GM19397 (cell line): ENCODE results near the gene KRT36.

Experiments used
- ATAC-seq: cut with Tn5 transposase; IDR thresholded peaks from one replicate; pipeline ENCODE4 v1.9.1; 2021; ENCODE audit warnings: mild to moderate bottlenecking, moderate library complexity; ENCODE audit not compliant: unreplicated experiment

KRT36 gene

DNA sequence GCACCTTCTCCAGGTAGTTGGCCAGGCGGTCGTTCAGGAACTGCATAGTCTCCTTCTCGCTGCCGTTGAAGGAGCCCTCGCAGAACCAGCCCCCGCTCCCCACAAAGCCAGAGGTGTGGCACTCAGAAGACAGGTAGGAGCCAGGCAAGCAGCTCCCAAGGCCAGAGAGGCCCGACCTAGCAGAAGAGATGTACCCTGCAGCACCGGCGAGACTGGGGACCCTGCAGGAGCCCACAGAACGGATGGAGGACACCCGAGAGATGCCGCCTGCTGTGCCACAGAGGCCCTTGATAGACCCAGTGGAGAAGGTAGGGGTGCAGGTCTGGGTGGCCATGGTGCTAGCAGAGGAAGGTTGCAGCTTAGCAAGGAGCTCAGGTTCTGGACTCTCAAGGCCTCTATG is at the start of gene KRT36:
Gene KRT36 (minus strand): TSS at position 380 of the 400 bp plus-strand sequence. CDS start 46 bp downstream, at position 334.
- ATAC-seq = no peak

DNA sequence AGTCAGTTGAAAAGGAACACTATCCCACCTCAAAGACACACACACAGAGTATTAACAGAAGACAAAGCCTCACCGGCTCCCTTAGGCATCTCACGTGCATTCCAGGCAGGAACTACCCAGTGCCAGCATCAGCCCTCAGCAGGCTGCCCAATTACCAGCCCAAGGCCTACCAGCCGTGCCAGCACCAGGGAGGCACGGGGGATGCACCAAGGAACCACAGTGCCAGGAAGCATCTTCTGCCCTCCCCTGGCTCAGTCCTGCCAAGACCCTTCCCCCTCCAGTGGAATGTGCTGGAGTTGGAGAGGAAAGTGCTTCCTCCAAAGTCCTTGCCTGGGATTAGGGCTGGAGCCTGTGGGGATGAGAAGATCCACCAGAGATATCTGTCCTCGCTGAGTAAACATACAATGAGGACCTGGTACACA is 49.4 kb upstream of the KRT36 start:
- no peak for ATAC-seq

DNA sequence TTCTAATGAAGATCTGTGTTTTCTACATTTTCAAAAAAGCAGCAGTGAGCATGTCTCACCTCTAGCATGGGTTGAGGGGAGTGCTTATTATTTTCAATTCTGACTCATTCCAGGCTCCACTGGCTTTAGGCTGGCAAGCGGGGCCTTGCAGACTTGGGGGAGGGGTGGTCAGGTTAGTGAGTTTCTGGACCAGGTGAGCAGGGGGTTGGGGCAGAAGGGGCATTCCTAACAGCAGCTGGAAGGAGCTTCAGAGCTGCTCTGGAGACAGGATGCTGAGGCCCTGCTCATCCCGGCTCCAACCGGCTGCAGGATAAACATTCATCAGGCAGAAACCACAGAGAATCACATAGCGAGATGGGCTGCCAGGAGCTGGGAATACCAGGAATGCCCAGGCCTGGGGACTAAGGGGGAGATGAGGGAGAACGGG is 48.9 kb upstream of the KRT36 start:
- no peak for ATAC-seq

DNA sequence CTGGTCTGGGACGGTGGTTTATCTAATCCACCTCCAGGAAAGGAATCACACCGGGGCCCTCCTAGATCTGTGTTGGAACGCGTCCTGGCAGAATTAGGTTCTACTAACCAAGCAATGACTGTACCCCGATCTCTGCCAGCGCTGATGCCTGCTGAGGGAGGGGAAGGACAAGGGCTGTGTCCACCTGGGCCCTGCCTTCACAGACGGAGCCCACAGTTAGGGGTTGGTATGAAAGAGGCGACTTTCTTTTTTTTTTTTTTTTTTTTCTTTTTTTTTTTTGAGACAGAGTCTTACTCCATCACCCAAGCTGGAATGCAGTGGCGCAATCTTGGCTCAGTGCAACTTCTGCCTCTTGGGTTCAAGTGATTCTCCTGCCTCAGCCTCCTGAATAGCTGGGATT is 48.3 kb upstream of the KRT36 start:
- ATAC-seq = no peak

DNA sequence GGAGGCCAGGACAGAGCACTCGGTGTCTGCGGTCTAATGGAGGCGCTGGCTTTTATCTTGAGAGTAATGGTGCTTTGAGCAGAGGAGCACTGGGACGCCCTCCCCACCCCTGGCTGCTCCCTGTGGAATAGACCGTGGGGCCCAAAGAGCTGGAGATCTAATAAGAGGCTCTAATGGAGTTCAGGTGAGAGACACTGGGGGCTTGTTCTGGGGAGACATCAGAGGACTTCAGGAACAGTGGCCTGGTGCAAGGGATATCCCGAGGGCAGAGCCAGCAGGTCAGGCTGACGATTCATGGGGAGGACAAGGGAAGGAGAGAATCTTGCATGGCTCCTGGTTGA is 47.9 kb upstream of the KRT36 start:
- no peak for ATAC-seq

DNA sequence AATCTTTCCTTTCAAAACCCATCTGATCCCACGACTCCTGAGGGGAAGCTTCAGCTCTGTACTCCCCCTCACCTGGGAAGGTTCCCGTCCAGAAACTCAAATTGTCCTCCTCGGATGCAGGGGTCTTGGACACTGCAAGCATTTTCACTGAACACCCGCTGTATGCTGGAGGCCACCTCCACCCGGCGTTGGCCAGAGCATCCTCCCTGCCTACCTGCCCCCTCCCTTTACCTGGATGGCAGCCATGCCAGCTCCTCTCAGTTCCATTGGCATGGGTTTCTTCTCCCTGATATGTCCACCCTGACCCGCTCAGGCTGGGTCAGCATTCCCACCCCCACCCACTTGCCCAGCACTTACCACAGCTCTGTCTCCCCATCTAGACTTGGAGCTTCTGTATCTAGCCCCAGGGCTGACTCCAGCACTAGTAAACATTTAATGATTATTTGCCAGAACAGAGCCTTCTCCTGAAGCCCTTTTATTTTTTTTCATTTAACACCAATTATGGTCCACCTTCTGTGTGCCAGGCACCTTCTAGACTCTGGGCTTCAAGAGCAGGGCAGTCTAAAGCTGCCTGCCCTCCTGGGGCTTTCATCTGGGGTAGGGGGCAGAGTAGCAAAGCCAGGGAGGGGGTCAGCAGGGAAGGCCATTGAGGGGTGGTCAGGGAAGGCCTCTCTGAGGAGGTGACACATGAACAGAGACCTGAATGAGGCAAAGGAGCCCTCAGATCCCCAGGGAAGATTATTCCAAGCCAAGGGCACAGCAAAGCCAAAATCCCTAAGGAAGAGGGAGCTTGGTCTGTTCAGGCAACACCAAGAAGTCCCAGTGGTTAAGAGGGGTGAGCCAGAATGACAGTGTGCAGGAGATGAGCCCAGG is 47.3 kb upstream of the KRT36 start:
- no peak for ATAC-seq

DNA sequence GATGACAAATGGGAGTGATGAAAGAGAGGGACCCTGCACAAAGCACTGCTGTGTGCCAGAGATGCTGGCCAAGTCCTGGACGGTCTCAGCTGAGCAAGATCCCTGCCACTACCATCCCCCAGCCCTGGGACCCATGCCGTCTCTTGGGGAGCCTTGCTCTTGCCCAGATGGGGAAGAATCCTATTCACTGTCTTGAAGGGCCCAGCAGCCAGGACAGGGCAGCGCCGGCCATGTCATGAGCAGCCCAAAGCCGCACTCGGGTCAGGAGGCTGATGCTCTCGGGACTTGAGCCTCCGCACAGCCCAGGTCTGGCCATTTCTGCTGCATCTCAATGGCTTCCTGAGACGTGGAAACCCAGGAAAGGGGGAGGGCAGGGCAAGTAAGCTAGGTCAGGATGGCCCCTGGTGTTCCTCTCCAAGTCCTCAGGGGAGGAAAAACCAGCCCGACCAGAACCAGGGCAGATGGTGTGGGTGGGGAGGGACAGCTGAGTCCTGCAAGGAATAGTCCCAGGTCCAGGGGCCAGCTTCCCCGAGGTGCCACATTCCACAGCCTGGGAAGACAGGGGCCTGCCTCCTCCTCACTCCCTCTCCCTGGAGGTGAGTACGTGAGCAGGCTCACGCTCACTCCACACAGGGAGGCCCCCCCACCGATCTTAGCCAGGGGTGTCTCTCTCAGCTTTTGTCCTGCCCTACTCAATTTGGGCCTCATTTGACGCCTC is 46.2 kb upstream of the KRT36 start:
- ATAC-seq = no peak

DNA sequence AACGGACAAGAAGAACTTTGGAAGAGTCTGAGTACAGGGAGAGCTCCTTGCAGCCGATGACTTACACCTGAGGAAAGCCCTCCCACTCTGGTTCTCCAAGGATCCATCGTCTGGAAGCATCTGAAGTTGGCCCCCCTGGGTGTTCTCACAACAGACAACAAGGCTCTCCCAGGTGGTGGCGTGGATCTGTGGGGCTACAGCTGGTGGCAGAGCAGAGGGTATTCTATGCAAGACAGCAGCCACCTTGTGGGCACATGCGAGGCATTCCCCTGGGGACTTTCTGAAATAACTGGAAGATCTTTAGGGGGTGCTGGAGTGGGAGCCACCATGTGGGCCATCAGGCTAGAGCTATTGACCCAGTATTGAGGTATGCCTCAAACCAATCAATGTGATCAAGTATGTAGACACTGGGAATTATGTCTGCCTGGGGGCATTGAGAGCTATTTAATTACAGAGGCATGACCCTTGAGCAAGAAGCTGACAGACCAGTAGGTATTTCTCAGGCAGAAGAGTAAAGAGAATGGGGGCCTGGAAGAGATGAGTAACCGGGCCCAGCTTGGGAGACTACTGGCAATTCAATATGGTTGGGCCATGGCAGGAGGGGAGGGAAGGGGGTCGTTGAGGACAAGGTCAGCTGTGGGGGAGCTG is 45.3 kb upstream of the KRT36 start:
- ATAC-seq = no peak

DNA sequence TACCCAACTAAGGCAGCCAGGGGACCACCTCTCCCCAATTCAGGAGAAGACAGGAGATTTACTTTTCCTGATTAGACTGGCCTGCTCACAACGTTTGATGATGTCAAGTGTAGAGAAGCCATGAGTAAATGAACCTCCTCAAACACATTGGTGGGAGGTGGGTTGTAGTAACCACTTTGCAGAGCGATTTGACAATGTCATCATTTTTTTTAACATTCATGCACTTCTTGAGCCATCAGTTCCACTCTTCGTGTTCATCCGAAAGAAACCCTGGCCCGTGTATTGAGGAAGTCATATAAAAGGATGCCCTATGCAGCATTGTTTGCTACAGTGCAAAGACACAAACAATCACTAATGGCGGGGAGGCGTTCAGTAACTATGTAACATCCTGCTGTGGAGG is 43.9 kb upstream of the KRT36 start:
- no peak for ATAC-seq

DNA sequence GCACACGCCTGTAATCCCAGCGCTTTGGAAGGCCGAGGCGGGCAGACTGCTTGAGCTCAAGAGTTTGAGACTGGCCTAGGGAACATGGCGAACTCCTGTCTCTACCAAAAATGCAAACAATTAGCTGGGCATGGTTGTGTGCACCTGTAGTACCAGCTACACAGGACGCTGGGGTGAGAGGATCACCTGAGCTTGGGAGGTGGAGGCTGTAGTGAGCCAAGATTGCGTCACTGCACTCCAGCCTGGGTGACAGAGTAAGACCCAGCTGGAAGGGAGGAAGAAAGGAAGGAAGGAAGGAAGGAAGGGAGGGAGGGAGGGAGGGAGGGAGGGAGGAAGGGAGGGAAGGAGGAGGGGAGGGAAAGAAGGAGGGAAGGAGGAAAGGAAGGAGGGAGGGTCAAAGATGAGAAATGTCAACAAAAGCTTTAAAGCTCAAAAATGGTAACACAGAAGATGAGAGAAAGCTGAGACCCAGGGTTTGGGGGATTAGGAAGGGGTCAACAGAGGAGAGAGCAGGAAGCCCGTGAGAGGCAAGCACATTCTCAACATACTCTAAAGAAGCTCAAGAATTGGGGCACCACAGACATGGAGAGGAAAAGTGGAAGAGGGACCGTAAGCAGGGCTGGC is 43.3 kb upstream of the KRT36 start:
- ATAC-seq = no peak

DNA sequence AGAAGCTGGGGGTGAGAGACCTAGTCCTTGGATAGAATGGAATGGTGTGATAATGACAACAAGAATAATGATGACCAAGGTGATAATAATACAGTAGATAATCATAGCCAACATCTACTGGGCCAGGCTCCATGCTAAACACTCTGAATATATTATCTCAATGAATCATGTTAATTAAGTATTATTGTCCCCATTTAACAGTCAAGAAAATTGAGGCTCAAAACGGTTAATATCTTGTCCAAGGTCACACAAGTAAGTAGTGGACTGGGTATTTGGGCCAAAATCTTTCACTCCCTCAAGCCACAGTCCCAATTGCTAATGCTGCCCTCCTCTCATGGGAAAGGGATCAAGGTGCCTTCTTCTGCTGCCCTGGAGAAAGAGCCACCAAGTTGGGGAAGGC is 42.3 kb upstream of the KRT36 start:
- ATAC-seq = no peak

DNA sequence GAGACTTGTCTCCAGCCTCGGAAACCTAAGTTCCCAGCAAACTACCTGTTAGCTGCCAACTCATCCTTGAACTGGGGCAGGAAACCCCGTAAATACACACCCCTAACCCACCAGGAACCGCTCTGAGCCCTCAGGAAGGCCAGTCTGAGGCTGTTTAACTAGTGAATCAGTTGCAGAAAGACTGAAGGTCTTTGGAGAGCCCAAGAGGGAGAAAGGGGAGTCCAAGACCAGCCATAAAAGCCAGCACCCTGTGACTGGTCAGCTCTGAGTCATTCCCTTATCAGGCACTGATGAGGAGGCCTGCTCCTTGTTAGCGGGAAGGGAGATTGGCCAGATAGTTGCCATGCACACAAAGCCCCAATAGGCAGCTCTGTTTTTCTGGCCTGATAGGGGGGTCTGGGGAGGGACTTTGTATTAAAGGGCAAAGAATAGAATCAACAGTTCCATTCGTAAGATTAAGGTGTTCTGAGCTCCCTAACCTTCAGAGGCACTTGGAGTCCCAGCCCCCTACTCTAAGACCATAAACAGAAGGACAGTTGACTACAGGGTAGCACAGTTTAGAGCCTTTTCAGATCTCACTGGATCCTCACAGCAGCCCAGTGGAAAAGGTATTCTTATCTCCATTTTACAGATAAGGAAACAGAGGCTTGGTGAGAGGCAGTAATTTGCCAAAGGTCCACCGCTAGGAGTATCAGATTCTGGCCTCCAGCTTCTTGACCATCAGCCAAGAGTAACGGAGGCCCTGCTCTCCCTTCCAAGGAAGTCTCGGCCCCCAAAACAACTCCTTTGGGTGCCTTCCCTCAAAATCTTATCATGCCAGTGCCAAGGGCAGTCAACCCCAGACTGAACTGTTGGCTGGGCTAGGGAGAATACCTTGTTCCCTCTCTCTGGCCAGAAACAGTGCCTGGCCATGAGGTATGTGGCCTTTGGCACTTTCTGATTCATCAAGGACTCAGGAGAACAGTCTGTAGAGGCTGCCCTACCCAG is 40.6 kb upstream of the KRT36 start:
- ATAC-seq = no peak

DNA sequence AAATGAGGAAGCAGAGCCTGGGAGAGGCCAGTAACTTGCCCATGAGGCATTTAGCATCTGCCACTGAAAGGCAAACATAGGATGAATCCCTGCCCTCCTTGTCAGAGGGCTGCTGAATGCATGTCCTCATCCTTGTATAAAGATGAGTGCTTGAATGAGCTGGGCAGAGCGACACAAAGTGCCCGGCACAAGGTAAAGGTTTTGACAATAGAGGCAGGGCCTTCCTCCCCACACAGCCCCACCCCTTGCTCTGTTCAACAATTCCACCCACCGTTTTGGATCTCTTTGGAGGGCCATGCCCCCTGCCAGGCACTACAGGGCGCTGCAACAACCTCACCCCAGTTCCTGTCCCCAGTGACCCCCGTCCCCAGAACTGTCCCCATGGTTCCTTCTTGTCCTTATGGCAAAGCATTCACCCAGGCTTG is 39.8 kb upstream of the KRT36 start:
- no peak for ATAC-seq

DNA sequence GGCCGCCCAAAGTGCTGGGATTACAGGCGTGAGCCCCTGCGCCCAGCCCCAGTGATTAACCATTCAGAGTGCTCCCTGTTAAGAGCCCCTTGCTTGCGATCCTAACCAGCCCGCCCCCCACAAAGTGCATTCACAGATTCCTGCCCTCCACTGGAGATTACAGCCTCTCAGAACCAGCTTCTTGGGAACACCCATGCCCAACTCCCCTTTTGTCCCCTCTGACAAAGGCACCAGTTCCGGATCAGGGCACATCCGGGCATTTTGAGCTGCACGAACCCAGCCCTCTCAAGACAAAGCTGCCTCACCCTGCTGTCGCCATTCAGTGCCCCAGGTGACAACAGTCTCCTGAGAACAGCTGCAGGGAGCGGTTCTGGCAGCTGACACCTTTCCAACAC is 39.2 kb upstream of the KRT36 start:
- ATAC-seq = no peak

DNA sequence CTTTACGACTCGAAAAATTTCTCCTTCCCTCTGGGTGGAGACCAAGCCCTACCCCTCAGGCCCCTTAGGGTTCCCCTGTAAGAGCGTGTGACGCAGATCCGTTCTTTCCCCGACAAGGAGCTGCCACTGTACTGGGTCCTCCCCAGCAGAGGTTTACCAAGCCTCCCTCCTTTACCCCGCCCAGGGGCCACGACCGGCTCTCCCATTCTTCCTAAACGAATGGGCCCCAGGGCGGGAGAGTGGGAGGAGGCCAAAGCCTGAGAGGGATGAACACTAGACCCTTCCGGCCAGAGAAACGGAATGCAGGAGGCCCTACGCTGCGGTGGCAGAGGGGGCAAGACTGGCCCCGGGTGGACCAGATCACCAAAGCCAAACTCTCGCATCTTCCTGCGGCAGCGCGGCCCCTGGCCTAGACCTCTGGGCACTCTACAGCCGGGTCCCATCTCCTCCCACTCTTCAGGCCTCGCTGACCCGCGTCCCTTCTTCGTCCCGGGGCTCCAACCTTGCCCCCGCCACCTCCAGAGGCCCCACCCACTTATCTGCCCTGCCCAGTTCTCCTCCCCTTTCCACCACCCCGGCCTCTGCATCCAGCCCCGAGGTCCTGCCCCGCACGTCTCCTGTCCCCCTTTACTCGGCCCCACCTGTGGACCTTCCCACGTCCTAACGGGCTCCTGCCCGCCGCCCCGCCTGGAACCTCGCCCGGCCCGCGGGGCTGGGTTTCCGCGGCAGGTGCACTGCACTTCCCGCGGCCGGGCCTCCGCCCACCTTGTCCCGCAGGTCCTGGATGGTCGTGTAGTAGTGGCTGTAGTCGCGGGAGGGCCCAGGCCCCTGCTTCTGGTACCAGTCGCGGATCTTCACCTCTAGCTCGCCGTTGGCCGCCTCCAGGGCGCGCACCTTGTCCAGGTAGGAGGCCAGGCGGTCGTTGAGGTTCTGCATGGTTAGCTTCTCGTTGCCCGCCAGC is 37.6 kb upstream of the KRT36 start:
- ATAC-seq = no peak

DNA sequence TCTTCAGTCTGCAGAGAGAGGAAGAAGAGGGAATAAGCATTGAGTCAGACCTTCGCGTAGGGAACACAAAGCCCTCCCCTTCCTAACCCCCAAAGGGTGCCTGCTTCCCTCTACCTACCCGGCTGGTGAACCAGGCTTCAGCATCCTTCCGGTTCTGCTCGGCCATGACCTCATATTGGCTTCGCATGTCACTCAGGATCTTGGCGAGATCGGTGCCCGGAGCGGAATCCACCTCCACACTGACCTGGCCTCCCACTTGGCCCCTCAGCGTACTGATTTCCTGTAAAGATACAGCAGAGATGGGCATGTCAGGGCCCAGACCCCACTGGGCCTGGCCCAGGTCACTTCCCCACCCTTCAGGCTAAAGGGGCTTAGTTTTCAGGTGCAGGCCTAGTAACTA is 34.6 kb upstream of the KRT36 start:
- ATAC-seq = no peak

DNA sequence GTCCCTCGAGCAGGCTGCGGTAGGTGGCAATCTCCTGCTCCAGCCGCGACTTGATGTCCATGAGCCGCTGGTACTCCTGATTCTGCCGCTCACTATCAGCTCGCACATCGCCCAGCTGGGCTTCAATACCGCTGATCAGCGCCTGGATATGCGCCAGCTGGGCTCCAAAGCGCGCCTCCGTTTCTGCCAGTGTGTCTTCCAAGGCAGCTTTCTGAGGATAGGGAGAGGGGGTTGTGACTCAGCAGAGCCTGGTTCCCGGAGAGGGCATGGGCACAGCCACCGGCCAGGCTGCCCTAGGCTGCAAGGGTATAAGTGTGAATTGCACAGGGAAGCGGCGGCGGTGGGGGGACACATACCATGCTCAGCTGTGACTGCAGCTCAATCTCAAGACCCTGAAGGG is 34.1 kb upstream of the KRT36 start:
- ATAC-seq = no peak

DNA sequence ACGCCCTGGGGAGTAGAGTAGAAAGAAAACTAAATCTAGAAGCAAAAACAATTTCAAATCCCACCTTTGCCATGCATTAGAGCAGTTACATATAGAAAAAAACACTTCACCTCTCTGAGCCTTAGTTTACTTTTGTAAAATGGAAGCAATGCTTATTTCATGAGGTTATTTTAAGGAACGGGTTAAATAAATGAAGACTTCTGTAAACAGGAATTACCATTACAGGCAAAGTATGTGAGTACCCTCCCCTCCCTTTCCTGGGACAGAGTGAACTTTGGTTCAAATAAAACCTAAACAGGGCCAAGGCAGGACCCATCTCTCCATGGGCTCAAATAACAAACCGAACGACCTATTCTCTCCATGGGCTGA is 33.5 kb upstream of the KRT36 start:
- ATAC-seq = no peak
